SK-N-SH (cell line): ENCODE results near the gene AGT. TPM values are rescaled to one million over a fixed set of nuclear protein-coding genes. Genes with fewer than 3 reads are reported as not detected.

Source experiments
- CTCF ChIA-PET: fragments of 300-600, 350-600 bp; formaldehyde crosslinking; extraction: SDS; loops from one replicate; lab custom pipeline; 2021; lab: Yijun Ruan, JAX
- POLR2A ChIA-PET: fragments of 350-600 bp; sonication (Branson Sonifier 250); formaldehyde crosslinking; extraction: SDS; loops from one replicate; lab custom pipeline; 2020; ENCODE audit warnings: antibody characterized with exemption, inconsistent platforms; lab: Yijun Ruan, JAX
- DNase-seq: peaks from one replicate; pipeline ENCODE4 v3.0.0; 2012
- H2AFZ ChIP-seq: fragments of 200-600 bp; sonication (generic); 2 replicates; pipeline ENCODE4 v1.8.1; 2016; ENCODE audit warnings: antibody characterized with exemption, mild to moderate bottlenecking, low read depth
- H3F3A ChIP-seq: fragments of 200-600 bp; sonication (generic); replicated peaks from 2 replicates; pipeline ENCODE3; 2016; ENCODE audit warnings: antibody characterized with exemption, mild to moderate bottlenecking; ENCODE audit not compliant: insufficient read depth
- H3K27ac ChIP-seq, 2 experiments: fragments of 200-500 bp in 1 of 2; fragments of 200-600 bp in 1 of 2; sonication (Bioruptor generic) in 1 of 2; sonication (generic), shearing (Covaris generic) in 1 of 2; 2 replicates each; pipeline versions ENCODE4 v1.5.1 to v1.6.1; 2014 to 2016; ENCODE audit warnings: low read depth in 2 of 2, inconsistent platforms in 1 of 2, low read length in 1 of 2, mild to moderate bottlenecking in 1 of 2, mixed read lengths in 1 of 2
- H3K27me3 ChIP-seq: fragments of 200-600 bp; sonication (generic), shearing (Covaris generic); 2 replicates; pipeline ENCODE4 v1.6.1; 2016; ENCODE audit warnings: mixed run types; ENCODE audit not compliant: insufficient read depth
- H3K36me3 ChIP-seq, 2 experiments: fragments of 200-500 bp in 1 of 2; fragments of 200-600 bp in 1 of 2; sonication (Bioruptor generic) in 1 of 2; sonication (generic) in 1 of 2; replicated peaks in 1 of 2; 2 replicates each; pipeline versions ENCODE3 to v1.5.1; 2014 to 2016; ENCODE audit warnings: low read length in 1 of 2, mild to moderate bottlenecking in 1 of 2; ENCODE audit not compliant: insufficient read depth in 2 of 2, control insufficient read depth in 1 of 2
- H3K4me1 ChIP-seq, 2 experiments: fragments of 200-500 bp in 1 of 2; fragments of 200-600 bp in 1 of 2; sonication (Bioruptor generic) in 1 of 2; sonication (generic), shearing (Covaris generic) in 1 of 2; 2 replicates each; pipeline versions ENCODE4 v1.5.1 to v1.6.1; 2014 to 2016; ENCODE audit warnings: low read depth in 1 of 2, low read length in 1 of 2, mixed run types in 1 of 2; ENCODE audit not compliant: insufficient read depth in 2 of 2, control insufficient read depth in 1 of 2
- H3K4me2 ChIP-seq: fragments of 200-600 bp; sonication (generic), shearing (Covaris generic); 2 replicates; pipeline ENCODE4 v1.6.1; 2017; ENCODE audit warnings: mixed run types
- H3K4me3 ChIP-seq, 2 experiments: fragments of 200-500 bp in 1 of 2; fragments of 200-600 bp in 1 of 2; sonication (Bioruptor generic) in 1 of 2; sonication (generic), shearing (Covaris generic) in 1 of 2; 2 replicates each; pipeline versions ENCODE4 v1.5.1 to v1.8.1; 2014 to 2016; ENCODE audit warnings: low read depth in 2 of 2, inconsistent platforms in 1 of 2, low read length in 1 of 2, mild to moderate bottlenecking in 1 of 2, mixed read lengths in 1 of 2, moderate library complexity in 1 of 2
- H3K79me2 ChIP-seq: fragments of 200-600 bp; sonication (generic); 2 replicates; pipeline ENCODE4 v1.8.1; 2017; ENCODE audit warnings: mild to moderate bottlenecking; ENCODE audit not compliant: insufficient read depth
- H3K9ac ChIP-seq: fragments of 200-600 bp; sonication (generic); 2 replicates; pipeline ENCODE4 v1.6.1; 2017; ENCODE audit warnings: mixed run types
- H3K9me2 ChIP-seq: fragments of 200-600 bp; sonication (generic); 2 replicates; pipeline ENCODE4 v1.6.1; 2017; ENCODE audit warnings: mixed run types
- H3K9me3 ChIP-seq: fragments of 200-600 bp; sonication (generic); 2 replicates; pipeline ENCODE4 v1.6.1; 2017; ENCODE audit warnings: mixed run types, mild to moderate bottlenecking, moderate library complexity
- H4K20me1 ChIP-seq: fragments of 200-600 bp; sonication (generic); 2 replicates; pipeline ENCODE4 v1.6.1; 2017; ENCODE audit warnings: mild to moderate bottlenecking, mixed run types; ENCODE audit not compliant: insufficient read depth
- ELF1 ChIP-seq: IDR thresholded peaks from 2 replicates; pipeline ENCODE4 v1.4.0; 2012
- FOSL2 ChIP-seq: IDR thresholded peaks from 2 replicates; pipeline ENCODE4 v1.4.0; 2012; ENCODE audit warnings: low read depth, mild to moderate bottlenecking, moderate library complexity, borderline replicate concordance
- GABPA ChIP-seq: IDR thresholded peaks from 2 replicates; pipeline ENCODE4 v1.4.0; 2012; ENCODE audit warnings: low read depth, mild to moderate bottlenecking
- GATA2 ChIP-seq: sonication (generic); formaldehyde crosslinking; IDR thresholded peaks from 2 replicates; pipeline ENCODE4 v1.5.0; 2020; ENCODE audit warnings: mild to moderate bottlenecking, missing genetic modification reagents
- MXI1 ChIP-seq: IDR thresholded peaks from 2 replicates; pipeline ENCODE4 v1.6.1; 2012; ENCODE audit warnings: mild to moderate bottlenecking, low read depth, low read length, improper control_type of control experiment
- PBX3 ChIP-seq: IDR thresholded peaks from 2 replicates; pipeline ENCODE4; 2012
- POLR2AphosphoS5 ChIP-seq: IDR thresholded peaks from 2 replicates; pipeline ENCODE4 v1.6.1; 2012; ENCODE audit warnings: low read depth, low read length
- RFX5 ChIP-seq: IDR thresholded peaks from 2 replicates; pipeline ENCODE4 v1.6.1; 2012; ENCODE audit warnings: mild to moderate bottlenecking, improper control_type of control experiment, low read length
- RXRA ChIP-seq: IDR thresholded peaks from 2 replicates; pipeline ENCODE4 v1.4.0; 2012; ENCODE audit warnings: low read depth, mild to moderate bottlenecking, borderline replicate concordance
- SIN3A ChIP-seq: IDR thresholded peaks from 2 replicates; pipeline ENCODE4 v1.6.1; 2012; ENCODE audit warnings: low read depth, mild to moderate bottlenecking, low read length, moderate library complexity, borderline replicate concordance
- SMC3 ChIP-seq: IDR thresholded peaks from 2 replicates; pipeline ENCODE4 v1.6.1; 2012; ENCODE audit warnings: low read depth, low read length, improper control_type of control experiment
- USF1 ChIP-seq: IDR thresholded peaks from 2 replicates; pipeline ENCODE4 v1.4.0; 2012; ENCODE audit warnings: low read depth, borderline replicate concordance
- YY1 ChIP-seq: IDR thresholded peaks from 2 replicates; pipeline ENCODE4 v1.4.0; 2012; ENCODE audit warnings: low read depth, mild to moderate bottlenecking
- ZBTB33 ChIP-seq: IDR thresholded peaks from 2 replicates; pipeline ENCODE4 v1.4.0; 2012; ENCODE audit warnings: low read depth, borderline replicate concordance
- WGBS: methylation state at CpG from one replicate; pipeline ENCODE4 v1.1.6; 2017; ENCODE audit warnings: low lambda C conversion rate; 5-methylcytosine and 5-hydroxymethylcytosine counted together
- polyA plus RNA-seq, 3 experiments: library from polyadenylated mRNA; depleted of rRNA; stranded (reverse); fragments of >200 nt; gene quantifications; 2 replicates each; pipeline ENCODE4 v1.2.3, GENCODE V29; 2012

The AGT gene
- polyA plus RNA-seq, 1 of the 3 experiments (the other 2 are of a cell fraction), result 0.39 TPM

GRCh38 chr1:230703679-230704385, 10.1 kb downstream of the AGT start:
- H3K4me2 ChIP-seq, result no peak overlapping the region
- 58% methylated on average over 6 of the region's 8 CpGs for WGBS

More at GRCh38 chr1:230703679-230704385, 10.1 kb downstream of the AGT start:
- Histone ChIP-seq H3K4me1 (no peaks in the 10 kb centered on the region), H3K9ac (no peak overlapping the region), H3K36me3 (no peaks in the 10 kb centered on the region), H3K79me2 (no peaks in the 10 kb centered on the region), H3K27me3 (no peaks in the 10 kb centered on the region), H4K20me1 (no peaks in the 10 kb centered on the region)
- DNase-seq, result no peak
- CTCF ChIA-PET, result no interaction called here
- no peak for TF ChIP-seq ZBTB33
- no peak for TF ChIP-seq POLR2AphosphoS5
- no peak for TF ChIP-seq GABPA
- TF ChIP-seq SIN3A, result no peak
- TF ChIP-seq ELF1, result no peak
- no peak for TF ChIP-seq FOSL2
- TF ChIP-seq USF1, result no peak
- TF ChIP-seq PBX3, result no peak
- no peak for TF ChIP-seq RFX5
- TF ChIP-seq GATA2 (CRISPR knock-in tag), result no peak
- no peak for TF ChIP-seq MXI1
- no peak for TF ChIP-seq SMC3
- no peak for TF ChIP-seq YY1
- TF ChIP-seq RXRA, result no peak
- TF ChIP-seq, all 33 proteins: peak for 0
- Histone ChIP-seq H3K9me2 (no peaks in the 10 kb centered on the region), H3K27ac (no peak overlapping the region), H3K4me3 (no peak overlapping the region), H3F3A (no peaks in the 10 kb centered on the region), H2AFZ (no peak overlapping the region), H3K9me3 (no peaks in the 10 kb centered on the region)
- POLR2A ChIA-PET, result no interaction called here
